Stimulated activated CD8-positive, alpha-beta memory T cell treated with anti-CD3 and anti-CD28 coated beads, Interleukin-2, amount 100 ng/mL, for 1 hour (primary cell): Measurements from ENCODE around the gene TPSD1.
"Not testable (repeated sequence)": the region's sequence is repeated elsewhere in the genome, so short reads cannot be mapped to it uniquely, and the experiment has no call there.

Experiments
- DNase-seq, 2 donors: peaks; one replicate each; pipeline ENCODE4 v3.0.0-alpha.2; 2020; ENCODE audit warnings: low read depth in 2 of 2

TPSD1 gene

GRCh38 chr16:1241081-1241480 lies 14.8 kb upstream of the TPSD1 start:
- not testable (repeated sequence) for DNase-seq

- not testable (repeated sequence) for DNase-seq
Observed at GRCh38 chr16:1243363-1243762, 12.5 kb upstream of the TPSD1 start.

- not testable (repeated sequence) for DNase-seq
Observed at GRCh38 chr16:1243907-1244850, 11.7 kb upstream of the TPSD1 start.

GRCh38 chr16:1244881-1245280 lies 11.0 kb upstream of the TPSD1 start:
- DNase-seq = peak in 1 of 2 donors; percentile 13

GRCh38 chr16:1245452-1246020 lies 10.3 kb upstream of the TPSD1 start:
- DNase-seq = no peak

- DNase-seq = not testable (repeated sequence)
Observed at GRCh38 chr16:1247903-1248537, 7.8 kb upstream of the TPSD1 start.

GRCh38 chr16:1249031-1249755 lies 6.7 kb upstream of the TPSD1 start:
- DNase-seq = not testable (repeated sequence)

- not testable (repeated sequence) for DNase-seq
Observed at GRCh38 chr16:1253701-1254364, 2.0 kb upstream of the TPSD1 start.

- not testable (repeated sequence) for DNase-seq
Observed at GRCh38 chr16:1254821-1255220, 1.0 kb upstream of the TPSD1 start.

- DNase-seq = not testable (repeated sequence)
Observed at GRCh38 chr16:1256296-1256873, 516 bp downstream of the TPSD1 start.

- no peak for DNase-seq
Observed at GRCh38 chr16:1256874-1257322, 1.0 kb downstream of the TPSD1 start.

GRCh38 chr16:1257561-1258224 lies 1.8 kb downstream of the TPSD1 start:
- no peak for DNase-seq

- no peak for DNase-seq
Observed at GRCh38 chr16:1258225-1258600, 2.3 kb downstream of the TPSD1 start.

GRCh38 chr16:1258906-1259759 lies 3.3 kb downstream of the TPSD1 start:
- no peak for DNase-seq

- DNase-seq = no peak
Observed at GRCh38 chr16:1259760-1260068, 3.8 kb downstream of the TPSD1 start.

GRCh38 chr16:1260101-1260680 lies 4.3 kb downstream of the TPSD1 start:
- DNase-seq = no peak

GRCh38 chr16:1261131-1261892 lies 5.4 kb downstream of the TPSD1 start:
- no peak for DNase-seq

- DNase-seq = no peak
Observed at GRCh38 chr16:1262210-1262845, 6.5 kb downstream of the TPSD1 start.
